ENCODE measurements around the gene AFAP1.

DNA sequence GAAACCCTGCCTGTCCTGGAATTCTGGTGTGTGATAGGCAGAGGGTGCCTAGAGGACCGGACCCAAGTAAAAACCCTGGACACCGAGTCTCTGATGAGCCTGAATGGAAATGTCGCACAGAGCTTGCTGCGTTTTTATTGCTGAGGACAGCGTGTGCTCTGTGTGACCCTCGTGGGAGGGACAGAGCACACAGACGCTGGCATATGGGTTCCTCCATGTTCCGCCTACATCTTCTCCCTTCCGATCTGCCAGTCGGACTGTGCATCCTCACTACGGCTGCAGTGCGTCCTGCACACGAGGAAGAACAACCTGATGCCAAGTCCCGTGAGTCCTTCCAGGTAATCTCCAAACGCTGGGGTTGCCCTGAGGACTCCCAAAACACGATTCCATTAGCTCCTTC, 68.3 kb downstream of the AFAP1 start:
- TF ChIP-seq, protein P1, sequence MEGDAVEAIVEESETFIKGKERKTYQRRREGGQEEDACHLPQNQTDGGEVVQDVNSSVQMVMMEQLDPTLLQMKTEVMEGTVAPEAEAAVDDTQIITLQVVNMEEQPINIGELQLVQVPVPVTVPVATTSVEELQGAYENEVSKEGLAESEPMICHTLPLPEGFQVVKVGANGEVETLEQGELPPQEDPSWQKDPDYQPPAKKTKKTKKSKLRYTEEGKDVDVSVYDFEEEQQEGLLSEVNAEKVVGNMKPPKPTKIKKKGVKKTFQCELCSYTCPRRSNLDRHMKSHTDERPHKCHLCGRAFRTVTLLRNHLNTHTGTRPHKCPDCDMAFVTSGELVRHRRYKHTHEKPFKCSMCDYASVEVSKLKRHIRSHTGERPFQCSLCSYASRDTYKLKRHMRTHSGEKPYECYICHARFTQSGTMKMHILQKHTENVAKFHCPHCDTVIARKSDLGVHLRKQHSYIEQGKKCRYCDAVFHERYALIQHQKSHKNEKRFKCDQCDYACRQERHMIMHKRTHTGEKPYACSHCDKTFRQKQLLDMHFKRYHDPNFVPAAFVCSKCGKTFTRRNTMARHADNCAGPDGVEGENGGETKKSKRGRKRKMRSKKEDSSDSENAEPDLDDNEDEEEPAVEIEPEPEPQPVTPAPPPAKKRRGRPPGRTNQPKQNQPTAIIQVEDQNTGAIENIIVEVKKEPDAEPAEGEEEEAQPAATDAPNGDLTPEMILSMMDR (optimal IDR thresholded peaks at IDR 0.05 in 1 of 3, IDR thresholded peaks at IDR 0.05 in 1 of 3, conservative IDR thresholded peaks at IDR 0.05 in 1 of 3; ENCODE audit: extremely low read depth in 1 of 3, insufficient read depth in 2 of 3, low read length in 3 of 3): no peak
- no peak for TF ChIP-seq EZH2 (IDR thresholded peaks at IDR 0.05; ENCODE audit: low read length)
